ENCODE data around the gene PDE4D.
"Not testable (repeated sequence)": the region's sequence is repeated elsewhere in the genome, so short reads cannot be mapped to it uniquely, and the experiment has no call there.

Gene PDE4D

DNA sequence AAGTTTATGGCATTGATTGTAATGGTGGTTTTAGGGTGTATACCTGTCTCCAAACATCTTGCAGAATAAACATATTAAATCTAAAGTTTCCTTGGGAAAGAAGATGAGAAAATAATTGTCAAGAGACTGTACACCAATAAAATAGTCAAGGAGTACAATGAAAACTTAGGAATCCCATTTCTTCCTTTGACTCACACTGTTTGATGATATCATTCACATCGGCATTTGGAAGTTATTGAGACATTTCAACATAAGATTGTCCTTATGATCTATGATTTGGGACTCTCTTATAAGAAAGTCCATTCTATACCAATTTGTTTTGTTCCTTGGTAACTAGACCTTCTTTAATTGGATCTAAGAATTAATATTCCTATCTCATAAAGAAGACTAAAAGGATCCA is 828.0 kb downstream of the PDE4D start:
- no peak overlapping the region for H3K4me3 ChIP-seq (ENCODE audit: low read depth in 1 of 2, low read length in 2 of 2)
- no peak overlapping the region for H3K9ac ChIP-seq (ENCODE audit: low read length)
- no peaks in the 10 kb centered on the region for H3K27me3 ChIP-seq (ENCODE audit: control insufficient read depth in 1 of 2, insufficient read depth in 2 of 2, low read length in 2 of 2)
- H3K27ac ChIP-seq (ENCODE audit: low read depth, low read length), result no peak overlapping the region
- peaks cover 31% of the 10 kb centered on the region for H3K4me1 ChIP-seq (ENCODE audit: insufficient read depth, low read length)
- no peaks in the 10 kb centered on the region for H3K9me3 ChIP-seq (ENCODE audit: low read length)
- no peaks in the 10 kb centered on the region for H3K36me3 ChIP-seq (ENCODE audit: insufficient read depth, low read length)

GRCh38 chr5:59064293-59064692 is 829.2 kb downstream of the PDE4D start:
- Histone ChIP-seq H3K4me3 (ENCODE audit: low read depth in 1 of 2, low read length in 2 of 2) (no peak overlapping the region), H3K4me1 (ENCODE audit: insufficient read depth, low read length) (peaks cover 29% of the 10 kb centered on the region), H3K27ac (ENCODE audit: low read depth, low read length) (no peak overlapping the region), H3K36me3 (ENCODE audit: insufficient read depth, low read length) (no peaks in the 10 kb centered on the region), H3K9me3 (ENCODE audit: low read length) (no peaks in the 10 kb centered on the region), H3K9ac (ENCODE audit: low read length) (no peak overlapping the region), H3K27me3 (ENCODE audit: control insufficient read depth in 1 of 2, insufficient read depth in 2 of 2, low read length in 2 of 2) (no peaks in the 10 kb centered on the region)

- H3K4me3 ChIP-seq (ENCODE audit: low read depth in 1 of 2, low read length in 2 of 2), result no peak overlapping the region
- no peaks in the 10 kb centered on the region for H3K36me3 ChIP-seq (ENCODE audit: insufficient read depth, low read length)
- no peaks in the 10 kb centered on the region for H3K27me3 ChIP-seq (ENCODE audit: control insufficient read depth in 1 of 2, insufficient read depth in 2 of 2, low read length in 2 of 2)
- H3K27ac ChIP-seq (ENCODE audit: low read depth, low read length), result no peak overlapping the region
- no peaks in the 10 kb centered on the region for H3K9me3 ChIP-seq (ENCODE audit: low read length)
- no peak overlapping the region for H3K9ac ChIP-seq (ENCODE audit: low read length)
- H3K4me1 ChIP-seq (ENCODE audit: insufficient read depth, low read length), result peaks cover 28% of the 10 kb centered on the region
These were observed 830.4 kb downstream of the PDE4D start for GRCh38 chr5:59062986-59063683.

DNA sequence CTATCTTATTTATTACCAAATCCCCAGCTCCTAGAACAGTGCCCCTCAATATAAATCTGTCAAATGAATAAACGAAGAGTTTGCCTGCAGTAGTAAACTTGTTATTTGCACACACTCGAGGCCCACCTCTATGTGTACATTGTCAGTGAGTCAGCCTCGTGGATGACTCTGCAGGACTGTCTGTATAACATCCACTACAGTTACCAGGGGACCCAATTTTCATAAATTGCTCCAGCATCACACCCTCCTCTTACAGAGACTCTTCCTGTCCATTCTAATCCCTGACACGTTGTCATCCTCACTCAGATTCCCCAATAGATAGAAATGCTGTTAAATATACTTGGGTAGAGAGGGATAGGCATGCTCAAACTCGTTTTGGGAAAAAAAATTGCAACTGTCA is 832.1 kb downstream of the PDE4D start:
- H3K27ac ChIP-seq (ENCODE audit: low read depth, low read length), result no peak overlapping the region
- no peaks in the 10 kb centered on the region for H3K9me3 ChIP-seq (ENCODE audit: low read length)
- peaks cover 28% of the 10 kb centered on the region for H3K4me1 ChIP-seq (ENCODE audit: insufficient read depth, low read length)
- H3K36me3 ChIP-seq (ENCODE audit: insufficient read depth, low read length), result no peaks in the 10 kb centered on the region
- no peak overlapping the region for H3K9ac ChIP-seq (ENCODE audit: low read length)
- H3K4me3 ChIP-seq (ENCODE audit: low read depth in 1 of 2, low read length in 2 of 2), result no peak overlapping the region
- H3K27me3 ChIP-seq (ENCODE audit: control insufficient read depth in 1 of 2, insufficient read depth in 2 of 2, low read length in 2 of 2), result no peaks in the 10 kb centered on the region

- Histone ChIP-seq H3K27me3 (ENCODE audit: control insufficient read depth in 1 of 2, insufficient read depth in 2 of 2, low read length in 2 of 2) (no peaks in the 10 kb centered on the region), H3K9me3 (ENCODE audit: low read length) (no peaks in the 10 kb centered on the region), H3K36me3 (ENCODE audit: insufficient read depth, low read length) (no peaks in the 10 kb centered on the region), H3K9ac (ENCODE audit: low read length) (no peak overlapping the region), H3K4me1 (ENCODE audit: insufficient read depth, low read length) (peaks cover 28% of the 10 kb centered on the region), H3K27ac (ENCODE audit: low read depth, low read length) (no peak overlapping the region), H3K4me3 (ENCODE audit: low read depth in 1 of 2, low read length in 2 of 2) (no peak overlapping the region)
These were observed 834.4 kb downstream of the PDE4D start for GRCh38 chr5:59058969-59059687.

- no peaks in the 10 kb centered on the region for H3K27me3 ChIP-seq (ENCODE audit: control insufficient read depth in 1 of 2, insufficient read depth in 2 of 2, low read length in 2 of 2)
- H3K36me3 ChIP-seq (ENCODE audit: insufficient read depth, low read length), result no peaks in the 10 kb centered on the region
- H3K27ac ChIP-seq (ENCODE audit: low read depth, low read length), result no peak overlapping the region
- H3K4me3 ChIP-seq (ENCODE audit: low read depth in 1 of 2, low read length in 2 of 2), result no peak overlapping the region
- no peak overlapping the region for H3K9ac ChIP-seq (ENCODE audit: low read length)
- no peaks in the 10 kb centered on the region for H3K9me3 ChIP-seq (ENCODE audit: low read length)
- H3K4me1 ChIP-seq (ENCODE audit: insufficient read depth, low read length), result peaks cover 23% of the 10 kb centered on the region
These were observed 835.3 kb downstream of the PDE4D start for GRCh38 chr5:59058237-59058636.

- not testable (repeated sequence) for H3K27ac ChIP-seq (ENCODE audit: low read depth, low read length); H3K4me3 ChIP-seq (ENCODE audit: low read depth in 1 of 2, low read length in 2 of 2); H3K36me3 ChIP-seq (ENCODE audit: insufficient read depth, low read length); H3K4me1 ChIP-seq (ENCODE audit: insufficient read depth, low read length); H3K9me3 ChIP-seq (ENCODE audit: low read length); H3K27me3 ChIP-seq (ENCODE audit: control insufficient read depth in 1 of 2, insufficient read depth in 2 of 2, low read length in 2 of 2); H3K9ac ChIP-seq (ENCODE audit: low read length)
These were observed 836.9 kb downstream of the PDE4D start for GRCh38 chr5:59056599-59056998.

- Histone ChIP-seq H3K9me3 (ENCODE audit: low read length) (no peaks in the 10 kb centered on the region), H3K4me1 (ENCODE audit: insufficient read depth, low read length) (peaks cover 3% of the 10 kb centered on the region), H3K27ac (ENCODE audit: low read depth, low read length) (no peak overlapping the region), H3K27me3 (ENCODE audit: control insufficient read depth in 1 of 2, insufficient read depth in 2 of 2, low read length in 2 of 2) (no peaks in the 10 kb centered on the region), H3K9ac (ENCODE audit: low read length) (no peak overlapping the region), H3K36me3 (ENCODE audit: insufficient read depth, low read length) (no peaks in the 10 kb centered on the region), H3K4me3 (ENCODE audit: low read depth in 1 of 2, low read length in 2 of 2) (no peak overlapping the region)
These were observed 837.6 kb downstream of the PDE4D start for GRCh38 chr5:59055745-59056448.

DNA sequence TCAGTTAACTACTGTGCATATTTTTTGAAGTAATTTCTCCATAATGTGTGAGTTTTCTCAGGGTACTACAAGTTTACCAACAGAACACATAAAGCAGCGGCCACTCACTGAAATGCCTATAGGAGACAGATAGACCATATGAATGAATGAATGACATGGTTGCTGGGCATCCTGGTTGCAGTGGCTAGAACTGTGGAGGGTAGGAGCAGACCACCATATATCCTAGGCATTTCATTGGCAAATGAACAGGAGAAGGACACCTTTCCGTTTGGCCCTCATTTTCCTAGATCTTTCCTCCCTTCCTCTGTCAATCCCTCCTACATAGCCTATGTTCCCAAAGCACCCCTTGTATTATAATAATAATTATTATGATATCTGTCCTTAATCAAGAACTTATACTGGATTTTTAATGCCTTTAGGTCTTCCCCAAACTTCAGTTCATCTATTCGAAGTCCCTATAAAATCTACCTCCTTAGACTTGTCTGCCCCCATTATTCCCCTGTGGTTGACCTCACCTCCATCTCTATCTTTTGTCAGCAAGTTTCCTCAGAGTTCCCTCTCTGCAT is 838.5 kb downstream of the PDE4D start:
- Histone ChIP-seq H3K4me1 (ENCODE audit: insufficient read depth, low read length) (peaks cover 3% of the 10 kb centered on the region), H3K4me3 (ENCODE audit: low read depth in 1 of 2, low read length in 2 of 2) (no peak overlapping the region), H3K9me3 (ENCODE audit: low read length) (no peaks in the 10 kb centered on the region), H3K36me3 (ENCODE audit: insufficient read depth, low read length) (no peaks in the 10 kb centered on the region), H3K9ac (ENCODE audit: low read length) (no peak overlapping the region), H3K27ac (ENCODE audit: low read depth, low read length) (no peak overlapping the region), H3K27me3 (ENCODE audit: control insufficient read depth in 1 of 2, insufficient read depth in 2 of 2, low read length in 2 of 2) (no peaks in the 10 kb centered on the region)

- H3K9me3 ChIP-seq (ENCODE audit: low read length), result no peaks in the 10 kb centered on the region
- no peak overlapping the region for H3K4me3 ChIP-seq (ENCODE audit: low read depth in 1 of 2, low read length in 2 of 2)
- no peaks in the 10 kb centered on the region for H3K4me1 ChIP-seq (ENCODE audit: insufficient read depth, low read length)
- no peak overlapping the region for H3K9ac ChIP-seq (ENCODE audit: low read length)
- no peaks in the 10 kb centered on the region for H3K27me3 ChIP-seq (ENCODE audit: control insufficient read depth in 1 of 2, insufficient read depth in 2 of 2, low read length in 2 of 2)
- H3K27ac ChIP-seq (ENCODE audit: low read depth, low read length), result no peak overlapping the region
- no peaks in the 10 kb centered on the region for H3K36me3 ChIP-seq (ENCODE audit: insufficient read depth, low read length)
These were observed 841.6 kb downstream of the PDE4D start for GRCh38 chr5:59051951-59052350.

- Histone ChIP-seq H3K4me1 (ENCODE audit: insufficient read depth, low read length) (no peaks in the 10 kb centered on the region), H3K36me3 (ENCODE audit: insufficient read depth, low read length) (no peaks in the 10 kb centered on the region), H3K27me3 (ENCODE audit: control insufficient read depth in 1 of 2, insufficient read depth in 2 of 2, low read length in 2 of 2) (no peaks in the 10 kb centered on the region)
These were observed 844.4 kb downstream of the PDE4D start for GRCh38 chr5:59049095-59049494.

More at GRCh38 chr5:59049095-59049494, 844.4 kb downstream of the PDE4D start:
- Histone ChIP-seq H3K4me3 (ENCODE audit: low read depth in 1 of 2, low read length in 2 of 2) (no peak overlapping the region), H3K9ac (ENCODE audit: low read length) (no peak overlapping the region), H3K27ac (ENCODE audit: low read depth, low read length) (no peak overlapping the region), H3K9me3 (ENCODE audit: low read length) (no peaks in the 10 kb centered on the region)

All from muscle layer of colon (tissue), 2 donors.